ENCODE data around the gene GAL3ST3.

DNA sequence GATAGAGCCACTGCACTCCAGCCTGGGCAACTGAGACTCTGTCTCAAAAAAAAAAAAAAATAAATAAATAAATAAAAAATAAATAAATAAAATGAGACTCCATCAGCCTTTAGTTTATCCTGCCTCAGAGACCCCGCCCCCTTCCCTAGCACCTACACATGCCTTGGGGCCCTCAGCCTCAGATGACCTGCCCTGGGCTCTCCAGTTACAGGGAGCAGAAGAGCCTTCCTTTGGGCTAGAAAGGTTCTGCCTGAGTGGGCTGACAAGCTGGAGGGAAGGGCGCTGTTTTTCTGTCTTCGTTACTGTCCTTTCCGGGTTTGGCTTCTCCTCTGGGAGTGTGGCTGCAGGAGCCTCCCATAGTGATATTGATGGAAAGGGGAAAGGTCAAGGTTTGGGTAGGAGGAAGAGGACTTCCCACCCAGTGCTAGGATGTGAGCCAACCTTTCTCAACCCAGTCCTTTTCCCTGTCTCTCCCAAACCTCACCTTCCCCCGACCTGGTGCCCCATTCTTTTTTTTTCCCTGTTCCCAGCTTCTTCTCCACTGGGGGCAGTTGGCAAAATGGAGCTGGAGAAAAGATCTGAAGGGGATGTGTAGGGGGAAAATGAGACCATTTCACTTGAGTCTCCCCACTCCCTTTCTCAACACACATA, 1.7 kb upstream of the GAL3ST3 start:
- TF ChIP-seq HDGF (IDR thresholded peaks at IDR 0.05; ENCODE audit: borderline replicate concordance) = no peak
- no peak for TF ChIP-seq BHLHE40 (IDR thresholded peaks at IDR 0.05; ENCODE audit: borderline replicate concordance)
- TF ChIP-seq LEF1 (IDR thresholded peaks at IDR 0.05; ENCODE audit: borderline replicate concordance) = no peak
- no peak for TF ChIP-seq L3MBTL2 (conservative IDR thresholded peaks at IDR 0.05)
- no peak for TF ChIP-seq CTBP1 (IDR thresholded peaks at IDR 0.05; ENCODE audit: borderline replicate concordance)
- TF ChIP-seq ZNF384 (IDR thresholded peaks at IDR 0.05) = no peak
- TF ChIP-seq FOXA1 (IDR thresholded peaks at IDR 0.05) = no peak
- TF ChIP-seq FOXM1 (IDR thresholded peaks at IDR 0.05; ENCODE audit: borderline replicate concordance) = no peak
- no peak for TF ChIP-seq SP1 (IDR thresholded peaks at IDR 0.05)
- no peak for TF ChIP-seq NFRKB (IDR thresholded peaks at IDR 0.05)
- no peak for TF ChIP-seq ELF4 (IDR thresholded peaks at IDR 0.05)
